NB4 (cell line): Measurements from ENCODE around the gene TMEM41A.

Experiments
- CTCF ChIP-seq: IDR thresholded peaks from one replicate; pipeline ENCODE4 v1.5.1; 2012; ENCODE audit warnings: low read depth, low read length
- MAX ChIP-seq: IDR thresholded peaks from 2 replicates; pipeline ENCODE4 v1.6.1; 2011; ENCODE audit warnings: low read depth, low read length
- POLR2A ChIP-seq: IDR thresholded peaks from 2 replicates; pipeline ENCODE4 v1.6.1; 2011; ENCODE audit warnings: mild to moderate bottlenecking; ENCODE audit not compliant: insufficient read length; ENCODE audit errors: extremely low read depth

- TF ChIP-seq CTCF = no peak
- TF ChIP-seq POLR2A = no peak
- no peak for TF ChIP-seq MAX
Measured at GRCh38 chr3:185488465-185488864, 10.4 kb downstream of the TMEM41A start.
